G401.6 (cell line): ENCODE data around the gene SNAPC4.
"Not testable (repeated sequence)": the region's sequence is repeated elsewhere in the genome, so short reads cannot be mapped to it uniquely, and the experiment has no call there.

ENCODE experiments used
- FAIRE-seq: peaks from 2 replicates; lab custom pipeline; 2012; peaks lifted over from hg19 to GRCh38; lab: Jason Lieb, UNC

SNAPC4 gene

GRCh38 chr9:136407911-136408310 lies 7.9 kb upstream of the SNAPC4 start:
- FAIRE-seq: no peak

- not testable (repeated sequence) for FAIRE-seq
These were observed 7.1 kb upstream of the SNAPC4 start for GRCh38 chr9:136407061-136407460.

- FAIRE-seq: not testable (repeated sequence)
These were observed 5.9 kb upstream of the SNAPC4 start for GRCh38 chr9:136405904-136406303.

- FAIRE-seq: no peak
These were observed 5.5 kb upstream of the SNAPC4 start for GRCh38 chr9:136405481-136405880.

- no peak for FAIRE-seq
These were observed 4.8 kb upstream of the SNAPC4 start for GRCh38 chr9:136404801-136405136.

GRCh38 chr9:136403915-136404800 lies 4.2 kb upstream of the SNAPC4 start:
- FAIRE-seq: no peak

GRCh38 chr9:136403538-136403914 lies 3.6 kb upstream of the SNAPC4 start:
- no peak for FAIRE-seq

GRCh38 chr9:136402067-136402466 lies 2.1 kb upstream of the SNAPC4 start:
- FAIRE-seq: no peak

- no peak for FAIRE-seq
These were observed 1.4 kb upstream of the SNAPC4 start for GRCh38 chr9:136401173-136401922.

- no peak for FAIRE-seq
These were observed 563 bp downstream of the SNAPC4 start for GRCh38 chr9:136399176-136400037.

GRCh38 chr9:136398286-136398685 lies 1.7 kb downstream of the SNAPC4 start:
- FAIRE-seq: no peak

GRCh38 chr9:136397643-136398042 lies 2.3 kb downstream of the SNAPC4 start:
- no peak for FAIRE-seq

- no peak for FAIRE-seq
These were observed 3.8 kb downstream of the SNAPC4 start for GRCh38 chr9:136396219-136396515.

- FAIRE-seq: no peak
These were observed 4.4 kb downstream of the SNAPC4 start for GRCh38 chr9:136395345-136396218.

- no peak for FAIRE-seq
These were observed 5.0 kb downstream of the SNAPC4 start for GRCh38 chr9:136395020-136395340.

GRCh38 chr9:136394312-136395019 lies 5.5 kb downstream of the SNAPC4 start:
- FAIRE-seq: no peak

GRCh38 chr9:136393531-136393930 lies 6.4 kb downstream of the SNAPC4 start:
- no peak for FAIRE-seq

GRCh38 chr9:136392538-136393449 lies 7.2 kb downstream of the SNAPC4 start:
- FAIRE-seq: no peak

GRCh38 chr9:136391737-136392537 lies 8.0 kb downstream of the SNAPC4 start:
- FAIRE-seq: no peak
